ENCODE data around the gene MID1.
A peak's percentile ranks its signal among the peaks of the same experiment; 100 is the strongest.

The MID1 gene

DNA sequence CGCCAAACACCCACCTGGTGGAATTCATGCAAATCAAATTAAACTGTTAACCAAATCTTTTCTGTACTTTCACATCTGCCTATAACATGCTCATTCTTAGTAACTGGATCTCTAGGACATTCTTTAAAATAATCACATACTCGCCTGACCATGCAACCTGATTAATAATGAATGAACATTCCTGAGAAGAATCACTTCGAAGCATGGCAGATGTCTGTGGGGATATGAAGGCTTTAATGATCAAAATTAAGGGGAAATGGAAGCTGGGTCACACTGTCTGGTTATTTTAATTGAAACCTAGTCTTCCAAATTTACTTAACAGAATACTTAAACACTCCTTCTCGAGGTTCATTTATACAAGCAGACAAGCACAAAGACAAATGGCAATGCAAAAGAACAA is 44.2 kb downstream of the MID1 start:
- DNase-seq, result no peak

DNA sequence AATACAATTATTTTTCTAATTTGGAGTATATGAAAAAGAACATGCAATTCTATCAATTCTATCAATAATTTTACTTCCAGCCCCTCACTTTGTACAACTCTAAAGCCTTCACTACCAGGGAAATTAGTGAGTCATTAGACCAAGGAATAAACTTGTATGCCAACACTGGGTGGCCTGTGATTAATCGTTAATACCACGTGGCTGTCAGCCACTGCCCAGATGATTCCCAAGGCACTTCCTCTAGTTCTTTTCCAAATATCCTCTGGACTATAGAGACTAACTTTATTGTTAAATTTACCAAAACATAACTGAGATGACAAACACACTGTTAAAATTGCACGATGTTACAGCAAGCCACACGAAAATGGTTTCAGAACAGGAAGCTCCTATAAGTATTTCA is 45.7 kb downstream of the MID1 start:
- DNase-seq, result no peak

DNA sequence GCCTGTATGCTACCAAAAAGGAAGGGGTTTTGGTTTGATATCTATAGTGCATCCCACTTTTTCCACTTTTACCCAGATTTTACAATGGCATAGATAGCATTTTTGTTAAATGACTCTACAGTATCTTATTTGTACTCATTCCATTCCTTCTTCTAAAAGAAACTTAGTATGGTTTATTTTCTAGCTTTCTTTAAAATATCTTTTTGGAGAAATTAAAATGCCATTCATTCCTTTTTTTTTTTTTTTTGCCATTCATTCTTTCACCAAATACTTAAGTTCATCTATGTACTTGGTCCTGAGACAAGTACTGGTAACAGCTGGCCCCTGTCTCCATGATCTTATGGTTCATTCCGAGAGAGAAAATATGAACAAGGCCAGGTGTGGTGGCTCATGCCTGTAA is 49.1 kb downstream of the MID1 start:
- no peak for DNase-seq

DNA sequence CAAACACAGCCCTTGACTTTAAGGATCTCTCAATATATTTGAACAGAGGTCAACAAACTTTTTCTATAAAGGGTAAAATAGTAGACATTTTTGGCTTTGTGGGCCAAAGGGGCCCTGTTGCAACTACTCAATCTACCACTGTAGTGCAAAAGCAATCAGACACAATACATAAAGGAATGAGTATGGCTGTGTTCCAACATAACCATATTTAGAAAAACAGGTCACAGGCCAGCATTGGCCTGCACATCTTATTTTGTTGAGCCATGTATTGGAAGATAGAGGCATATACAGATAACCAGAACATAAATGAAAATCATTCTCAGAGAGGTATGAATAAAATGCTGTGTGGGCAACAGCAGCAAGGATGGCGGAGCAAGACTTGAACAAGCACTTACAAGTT is 49.8 kb downstream of the MID1 start:
- DNase-seq, result no peak

DNA sequence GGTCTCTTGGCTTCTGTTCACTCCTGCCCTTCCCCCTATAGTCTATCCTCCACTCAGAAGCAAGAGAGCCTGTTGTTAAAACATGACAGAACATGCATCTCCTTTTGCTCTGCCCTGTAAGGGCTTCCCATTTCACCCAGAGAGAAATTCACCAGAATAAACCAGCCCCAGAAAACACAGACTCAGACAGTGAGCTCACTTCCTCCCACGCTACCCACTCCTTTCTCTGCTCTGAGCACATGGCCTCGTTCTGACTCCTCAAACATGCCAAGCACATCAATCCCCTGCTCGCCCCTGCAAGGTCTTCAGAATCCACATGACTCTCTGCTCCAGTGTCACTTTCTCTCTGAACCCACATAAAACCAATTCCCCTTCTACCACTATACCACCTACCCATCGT is 50.4 kb downstream of the MID1 start:
- no peak for DNase-seq

GRCh38 chrX:10568428-10568827 is 52.0 kb downstream of the MID1 start:
- no peak for DNase-seq

DNA sequence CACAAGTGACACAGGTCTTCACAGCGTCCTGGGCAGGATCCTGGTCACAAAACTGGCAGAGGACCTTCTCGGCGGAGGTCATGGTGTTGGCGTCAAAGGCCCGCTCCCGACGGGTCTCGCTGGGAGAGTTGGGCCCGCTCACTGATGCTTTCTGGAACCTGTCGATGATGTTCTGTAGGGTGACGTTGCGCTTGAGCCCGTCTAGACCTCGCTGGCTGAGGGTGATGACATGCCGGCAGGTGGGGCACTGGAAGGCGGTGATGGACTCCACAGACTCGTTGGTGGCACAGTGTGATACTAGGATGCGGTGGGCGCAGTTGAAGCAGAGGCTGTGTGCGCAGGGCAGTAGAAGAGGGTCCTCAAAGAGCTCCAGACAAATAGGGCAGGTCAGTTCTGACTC is 53.2 kb downstream of the MID1 start:
- DNase-seq, result no peak

DNA sequence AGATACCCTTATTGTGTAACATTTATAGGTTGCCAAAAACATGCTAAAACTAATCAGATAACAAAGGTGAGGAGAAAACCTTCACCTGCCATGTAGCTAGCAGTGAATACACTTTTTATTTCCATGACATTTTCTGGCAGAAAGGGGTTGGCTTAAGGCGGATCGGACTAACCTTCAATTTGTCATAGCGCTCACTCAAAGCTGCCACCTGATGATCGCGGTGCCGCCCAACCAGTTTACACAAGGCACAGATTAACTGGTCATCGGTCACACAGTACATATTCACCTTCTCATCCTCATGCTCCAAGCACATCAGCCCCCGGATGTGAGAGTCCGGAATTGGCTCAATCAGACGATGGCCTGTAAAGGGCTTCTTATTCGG is 53.7 kb downstream of the MID1 start:
- no peak for DNase-seq

DNA sequence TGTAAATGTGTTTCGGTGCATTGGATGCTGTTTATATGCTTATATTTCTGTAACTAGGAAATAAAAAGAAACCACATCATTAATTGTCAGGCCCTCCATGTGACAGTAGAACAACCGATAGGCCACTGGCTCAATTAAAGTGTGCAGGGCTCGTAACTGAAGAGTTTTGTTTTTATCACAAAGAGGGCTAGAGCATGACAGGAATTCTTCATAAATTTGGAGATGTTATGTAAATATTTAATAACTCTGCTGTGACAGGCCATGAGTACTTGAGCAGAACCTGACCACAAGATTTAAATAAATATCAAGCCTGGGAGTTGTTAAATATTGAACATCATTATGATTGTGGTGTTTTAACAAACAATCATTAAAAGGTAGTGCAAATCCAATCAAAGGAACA is 55.9 kb downstream of the MID1 start:
- DNase-seq, result peak; percentile 8

DNA sequence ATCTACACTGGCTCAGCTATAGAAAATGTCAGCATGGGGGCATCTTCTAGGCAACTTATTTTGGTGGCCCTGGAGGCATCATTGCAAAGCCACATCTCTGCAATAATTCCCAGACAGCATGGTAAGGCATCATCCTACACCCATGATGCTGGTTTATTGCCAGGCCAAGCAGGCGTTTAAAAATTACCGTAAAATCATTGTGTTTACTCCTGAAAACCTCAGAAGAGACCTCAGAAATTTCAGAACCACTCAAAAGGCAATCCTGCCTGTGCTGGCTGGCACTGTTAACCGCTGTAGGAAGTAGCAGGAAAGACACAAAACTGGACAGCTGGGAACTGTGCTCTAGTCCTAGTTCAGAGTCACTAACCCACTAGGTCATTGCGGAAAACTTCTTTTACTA is 63.2 kb downstream of the MID1 start:
- DNase-seq, result no peak

DNA sequence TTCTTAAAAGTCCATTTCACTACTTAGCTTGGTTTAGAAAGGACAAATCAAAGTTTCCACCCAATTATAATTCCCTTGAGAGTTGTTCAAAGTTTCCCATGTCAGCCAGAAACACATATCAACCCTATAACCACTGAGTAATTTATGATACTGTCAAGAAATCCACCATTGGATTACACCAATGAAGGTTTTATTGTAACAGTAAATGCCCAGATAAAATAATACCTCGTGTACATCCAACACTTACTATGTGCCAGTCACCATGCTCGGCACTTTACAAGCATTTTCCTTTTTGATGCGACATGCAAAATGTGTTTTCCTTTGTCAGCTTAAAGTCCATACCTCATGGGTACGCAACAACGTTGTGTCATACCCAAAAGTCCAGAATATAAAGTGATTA is 64.0 kb downstream of the MID1 start:
- DNase-seq, result no peak

DNA sequence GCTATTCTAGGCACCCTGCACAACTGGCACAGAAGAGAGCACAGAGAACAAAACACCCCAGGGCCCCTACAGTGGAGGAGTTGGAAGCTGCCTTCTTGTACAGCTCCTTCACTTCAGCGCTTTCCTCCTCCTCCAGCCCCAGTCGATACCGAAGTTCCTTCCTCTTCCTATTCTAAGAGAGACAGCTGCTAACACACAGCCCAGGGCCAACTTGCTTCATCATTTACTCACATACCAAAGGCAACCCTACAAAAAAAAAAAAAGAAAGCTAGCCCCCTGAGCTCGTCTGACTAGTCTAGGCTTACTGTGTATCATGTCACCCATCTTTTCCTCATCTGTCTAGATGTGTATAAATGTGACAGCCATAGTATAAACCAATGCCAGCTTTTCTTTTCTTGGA is 64.5 kb downstream of the MID1 start:
- DNase-seq, result no peak

DNA sequence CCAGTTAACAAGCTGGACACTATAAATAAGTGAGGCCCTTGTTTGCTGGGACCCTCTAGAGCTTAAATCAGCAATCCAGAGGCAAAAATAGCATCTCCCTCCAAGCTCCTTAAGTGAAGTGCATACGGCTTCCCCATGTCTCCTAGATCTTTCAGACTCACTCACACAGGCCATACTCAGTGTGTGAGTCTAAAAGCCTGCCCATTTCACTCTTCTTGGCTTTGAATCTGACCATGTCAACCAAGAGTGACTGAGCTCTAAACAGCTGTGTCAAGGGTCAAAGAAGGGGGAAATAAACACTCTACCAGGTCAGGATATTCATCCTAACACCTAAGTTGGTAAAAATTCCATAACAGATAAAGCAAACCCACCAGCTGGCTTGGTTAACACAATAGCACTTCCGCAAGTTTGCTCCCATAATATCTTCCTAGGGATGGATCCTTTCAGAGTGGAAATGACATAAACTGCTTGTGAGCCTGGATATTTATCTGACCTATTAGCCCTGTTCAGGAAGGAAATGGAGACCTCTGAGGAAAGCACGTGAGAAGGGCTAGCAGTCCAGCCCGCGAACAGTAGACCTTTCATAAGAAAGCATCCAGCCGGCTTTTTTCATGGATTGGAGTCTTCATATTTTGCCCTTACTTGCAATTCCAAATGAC is 65.6 kb downstream of the MID1 start:
- no peak for DNase-seq

GRCh38 chrX:10549280-10549679 is 71.1 kb downstream of the MID1 start:
- no peak for DNase-seq

- DNase-seq, result no peak
These were observed 71.7 kb downstream of the MID1 start for GRCh38 chrX:10548688-10549087.

GRCh38 chrX:10545882-10546281 is 74.5 kb downstream of the MID1 start:
- DNase-seq, result no peak

DNA sequence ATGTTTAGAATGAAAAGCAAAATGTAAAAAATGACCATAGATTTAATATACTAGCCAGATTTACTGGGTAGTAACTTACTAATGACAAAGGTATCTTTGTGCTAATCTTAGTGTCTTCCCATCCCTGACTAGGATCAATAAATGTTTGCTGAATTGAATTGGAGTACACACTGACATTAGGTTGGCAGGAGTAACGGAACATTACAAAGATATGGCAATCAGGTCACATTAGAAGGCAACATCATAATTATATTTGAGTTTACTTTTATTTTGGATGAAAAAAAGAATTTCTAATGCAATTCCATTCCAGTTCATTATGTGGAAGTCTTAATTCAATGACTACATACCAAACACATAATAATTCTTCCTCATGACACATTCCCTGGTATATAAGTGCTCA is 77.8 kb downstream of the MID1 start:
- no peak for DNase-seq

- no peak for DNase-seq
These were observed 81.6 kb downstream of the MID1 start for GRCh38 chrX:10538831-10539230.

GRCh38 chrX:10537308-10537707 is 83.1 kb downstream of the MID1 start:
- no peak for DNase-seq

- no peak for DNase-seq
These were observed 83.6 kb downstream of the MID1 start for GRCh38 chrX:10536744-10537143.

GRCh38 chrX:10534611-10535010 is 85.8 kb downstream of the MID1 start:
- DNase-seq, result no peak

GRCh38 chrX:10533696-10534365 is 86.6 kb downstream of the MID1 start:
- DNase-seq, result no peak

DNA sequence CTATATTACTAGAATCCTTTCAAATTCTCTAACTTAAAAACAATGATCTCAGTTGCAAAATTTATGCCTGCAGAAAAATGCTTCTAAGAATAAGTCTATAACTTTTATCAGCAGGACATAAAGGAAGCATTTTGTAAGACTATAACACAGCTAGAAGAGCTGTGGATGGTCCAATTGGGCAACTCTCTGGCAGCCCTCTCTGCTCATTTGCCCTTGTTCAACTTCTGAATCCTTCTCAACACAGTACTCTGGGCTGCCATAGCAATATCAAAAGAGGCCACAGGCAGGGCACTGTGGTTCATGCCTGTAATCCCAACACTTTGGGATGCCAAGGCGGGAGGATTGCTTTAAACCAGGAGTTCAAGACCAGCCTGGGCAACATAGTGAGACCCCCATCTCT is 88.5 kb downstream of the MID1 start:
- no peak for DNase-seq

GRCh38 chrX:10529344-10529743 is 91.0 kb downstream of the MID1 start:
- no peak for DNase-seq

DNA sequence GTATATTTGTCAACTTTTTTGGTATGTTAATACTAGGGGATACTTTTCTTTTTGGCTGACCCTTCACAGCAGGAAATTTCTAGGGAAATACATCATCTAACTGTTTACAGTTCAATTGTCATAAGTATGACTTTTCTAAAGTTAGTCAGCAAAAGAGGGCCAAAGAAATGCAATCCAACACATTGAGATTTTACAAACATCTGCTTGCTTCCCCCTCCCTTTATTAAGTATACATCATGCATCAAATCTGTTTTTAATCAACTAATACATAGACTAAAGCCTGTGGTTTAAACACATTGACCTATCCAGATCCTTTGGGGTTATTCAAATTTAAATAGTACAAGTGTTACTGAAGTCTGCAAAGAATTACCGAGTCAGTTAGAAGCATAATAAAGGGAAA is 93.9 kb downstream of the MID1 start:
- no peak for DNase-seq

Data from NCI-H187 treated with DMSO at 0.1 percent for 48 hours (cell line).